GM19463 (cell line): ENCODE measurements around the gene TMED9.

ENCODE experiments used
- ATAC-seq: cut with Tn5 transposase; IDR thresholded peaks from one replicate; pipeline ENCODE4 v1.9.1; 2021; ENCODE audit warnings: mild to moderate bottlenecking, moderate library complexity; ENCODE audit not compliant: unreplicated experiment

TMED9 gene

DNA sequence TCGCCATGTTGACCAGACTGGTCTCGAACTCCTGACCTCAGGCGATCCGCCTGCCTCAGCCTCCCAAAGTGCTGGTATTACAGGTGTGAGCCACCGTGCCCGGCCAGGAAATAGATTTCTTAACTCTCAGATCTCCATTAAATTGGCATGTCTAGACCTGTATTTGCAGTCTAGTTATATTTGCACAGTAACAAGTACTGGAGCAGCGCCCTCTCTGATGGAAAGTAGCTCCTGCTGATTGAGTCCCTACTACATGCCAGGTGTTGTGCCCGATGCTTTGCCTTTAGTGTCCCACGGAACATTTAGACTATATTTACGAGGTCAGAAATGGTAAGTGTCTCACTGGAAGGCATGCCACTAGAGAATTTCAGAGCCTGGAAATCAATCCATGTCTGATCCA is 15.8 kb upstream of the TMED9 start:
- no peak for ATAC-seq

DNA sequence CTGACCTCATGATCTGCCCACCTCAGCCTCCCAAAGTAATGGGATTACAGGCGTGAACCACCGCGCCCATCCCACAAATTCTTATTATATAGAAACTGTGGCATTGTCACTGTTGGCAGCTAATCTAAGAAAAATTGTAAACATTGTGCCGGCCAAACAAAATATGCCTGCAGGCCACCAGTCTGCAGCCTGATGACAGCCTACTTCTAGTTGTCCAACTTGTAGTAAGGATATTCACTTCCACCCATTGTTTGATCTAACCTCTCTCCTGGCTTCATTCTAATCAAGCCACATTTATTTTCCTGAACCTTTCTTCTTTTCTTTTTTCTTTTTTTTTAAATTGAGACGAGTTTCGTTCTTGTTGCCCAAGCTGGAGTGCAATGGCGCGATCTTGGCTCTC is 13.7 kb upstream of the TMED9 start:
- ATAC-seq = no peak

DNA sequence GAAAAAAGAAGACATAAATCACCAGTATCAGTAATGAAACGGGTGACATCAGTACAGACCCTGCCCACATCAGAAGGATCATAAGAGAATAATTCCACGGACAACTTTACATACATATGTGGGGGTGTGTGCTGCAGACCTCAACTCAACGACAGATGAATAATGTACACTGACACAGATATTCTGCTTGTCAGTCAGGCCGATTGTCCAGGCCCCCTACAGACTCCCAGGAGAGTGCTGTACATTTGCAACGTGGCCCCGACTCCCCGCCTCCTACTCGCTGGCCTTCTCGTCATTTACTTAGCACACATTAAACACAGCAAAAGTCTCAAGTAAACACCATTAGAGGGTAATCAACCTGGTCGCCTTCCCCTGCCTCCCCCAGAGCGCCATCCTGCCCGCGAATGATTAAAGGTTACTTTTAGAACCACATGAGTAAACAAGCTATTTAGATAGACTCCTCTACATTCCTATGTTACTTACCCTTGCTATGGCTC is 3.5 kb upstream of the TMED9 start:
- no peak for ATAC-seq

GRCh38 chr5:177590406-177590805 is 1.6 kb upstream of the TMED9 start:
- no peak for ATAC-seq

- ATAC-seq = no peak
Measured at GRCh38 chr5:177591690-177592009, 353 bp upstream of the TMED9 start.

DNA sequence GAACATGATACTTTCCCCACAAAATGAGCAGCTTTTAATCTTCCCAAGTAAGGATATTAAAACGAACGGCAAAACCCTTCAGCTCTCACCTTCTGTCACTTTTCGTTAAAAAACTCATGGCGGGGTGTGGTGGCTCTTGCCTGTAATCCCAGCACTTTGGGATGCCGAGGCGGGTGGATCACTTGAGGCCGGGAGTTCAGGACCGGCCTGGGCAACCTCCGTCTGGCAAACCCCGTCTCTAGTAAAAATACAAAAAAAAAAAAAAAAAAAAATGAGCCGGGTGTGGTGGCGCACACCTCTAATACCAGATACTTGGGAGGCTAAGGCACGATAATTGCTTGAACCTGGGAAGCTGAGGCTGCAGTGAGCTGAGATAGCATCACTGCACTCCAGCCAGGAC is 902 bp downstream of the TMED9 start:
- no peak for ATAC-seq

DNA sequence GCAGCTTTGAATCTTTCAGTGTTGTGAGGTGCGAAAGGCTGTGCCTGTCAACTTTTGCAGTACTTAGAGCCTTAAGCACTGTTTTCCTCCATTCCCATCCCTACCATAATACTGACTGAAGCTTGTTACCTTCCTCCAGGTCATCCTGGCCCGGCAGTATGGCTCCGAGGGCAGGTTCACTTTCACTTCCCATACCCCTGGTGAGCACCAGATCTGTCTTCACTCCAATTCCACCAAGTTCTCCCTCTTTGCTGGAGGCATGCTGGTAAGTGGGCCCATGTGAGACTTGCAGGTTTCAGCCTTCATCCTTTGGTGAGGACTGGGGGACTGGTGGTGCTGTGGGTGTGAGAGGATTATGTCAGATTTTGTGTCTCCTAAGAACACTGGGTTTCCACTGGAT is 1.5 kb downstream of the TMED9 start:
- no peak for ATAC-seq

GRCh38 chr5:177594071-177594470 is 2.1 kb downstream of the TMED9 start:
- ATAC-seq = no peak

- ATAC-seq = no peak
Measured at GRCh38 chr5:177595026-177595585, 3.1 kb downstream of the TMED9 start.

DNA sequence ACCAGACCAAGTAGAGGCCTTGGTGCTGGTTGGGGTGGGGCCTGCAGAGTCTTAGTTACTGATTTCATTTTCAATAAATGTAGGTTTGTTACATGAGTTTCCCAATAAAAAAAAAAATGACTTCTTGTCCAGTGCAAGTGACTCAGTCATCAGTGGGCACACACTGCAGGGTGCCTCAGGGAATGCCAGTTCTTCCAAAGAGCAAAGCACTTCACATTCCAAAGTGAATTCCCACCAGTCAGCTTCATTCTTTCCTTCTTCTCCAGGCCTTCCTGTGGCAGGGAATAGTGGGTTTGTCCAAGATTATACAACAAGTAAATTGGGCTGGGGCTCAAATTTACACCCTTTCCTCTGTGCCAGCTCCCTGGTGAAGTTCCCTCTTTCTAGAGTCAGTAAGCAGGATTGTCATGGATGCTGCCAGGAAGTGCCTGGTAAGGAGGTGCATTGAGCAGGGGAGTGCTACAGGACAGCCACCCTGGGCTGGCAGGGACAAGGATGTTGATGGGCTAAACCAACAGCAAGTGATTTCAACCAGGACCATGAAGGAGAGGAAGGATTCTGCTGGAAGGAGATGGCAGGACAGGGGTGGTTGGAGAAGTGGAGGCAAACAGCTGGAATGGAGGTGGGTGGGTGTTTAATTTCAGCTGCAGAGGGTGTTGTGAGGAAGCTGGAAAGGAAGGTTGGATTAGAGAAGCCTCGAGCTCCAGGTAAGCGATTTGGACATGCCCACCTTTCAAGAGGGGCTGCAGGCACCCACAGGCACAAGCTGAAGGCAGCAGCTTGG is 4.2 kb downstream of the TMED9 start:
- no peak for ATAC-seq

- no peak for ATAC-seq
Measured at GRCh38 chr5:177596775-177597238, 4.8 kb downstream of the TMED9 start.

- no peak for ATAC-seq
Measured at GRCh38 chr5:177598477-177598876, 6.5 kb downstream of the TMED9 start.

- ATAC-seq = peak; percentile 83
Measured at GRCh38 chr5:177599731-177600507, 7.9 kb downstream of the TMED9 start, which contains the start of gene B4GALT7. Gene B4GALT7, plus strand, starts transcription at chr5:177600132. Its CDS starts 79 bp downstream, at chr5:177600211.

DNA sequence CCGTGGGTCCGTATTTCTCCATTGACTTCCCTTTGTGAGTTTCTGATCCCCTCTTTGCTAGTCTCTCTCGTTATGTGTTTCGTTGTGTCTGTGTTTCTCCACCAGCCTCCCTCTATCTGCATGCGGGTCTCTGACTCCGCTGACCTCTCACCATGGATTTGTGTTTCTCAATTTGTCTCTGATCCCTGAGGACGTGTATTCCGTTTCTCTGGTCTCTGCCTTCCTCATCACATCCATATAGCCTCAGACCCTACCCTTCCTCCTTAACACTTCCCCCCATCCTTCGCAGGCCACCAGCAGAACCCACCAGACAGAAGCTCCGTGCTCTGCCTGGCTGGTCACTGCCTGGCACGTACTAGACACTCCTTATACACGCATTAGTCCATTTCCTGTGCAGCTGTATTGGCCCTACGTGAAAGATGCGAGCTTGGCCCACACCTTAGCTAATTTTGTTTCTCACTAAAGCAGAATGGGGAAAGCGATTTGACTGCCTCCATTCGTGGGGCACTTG is 8.6 kb downstream of the TMED9 start:
- peak; percentile 3 for ATAC-seq

- no peak for ATAC-seq
Measured at GRCh38 chr5:177601126-177601525, 9.1 kb downstream of the TMED9 start.

DNA sequence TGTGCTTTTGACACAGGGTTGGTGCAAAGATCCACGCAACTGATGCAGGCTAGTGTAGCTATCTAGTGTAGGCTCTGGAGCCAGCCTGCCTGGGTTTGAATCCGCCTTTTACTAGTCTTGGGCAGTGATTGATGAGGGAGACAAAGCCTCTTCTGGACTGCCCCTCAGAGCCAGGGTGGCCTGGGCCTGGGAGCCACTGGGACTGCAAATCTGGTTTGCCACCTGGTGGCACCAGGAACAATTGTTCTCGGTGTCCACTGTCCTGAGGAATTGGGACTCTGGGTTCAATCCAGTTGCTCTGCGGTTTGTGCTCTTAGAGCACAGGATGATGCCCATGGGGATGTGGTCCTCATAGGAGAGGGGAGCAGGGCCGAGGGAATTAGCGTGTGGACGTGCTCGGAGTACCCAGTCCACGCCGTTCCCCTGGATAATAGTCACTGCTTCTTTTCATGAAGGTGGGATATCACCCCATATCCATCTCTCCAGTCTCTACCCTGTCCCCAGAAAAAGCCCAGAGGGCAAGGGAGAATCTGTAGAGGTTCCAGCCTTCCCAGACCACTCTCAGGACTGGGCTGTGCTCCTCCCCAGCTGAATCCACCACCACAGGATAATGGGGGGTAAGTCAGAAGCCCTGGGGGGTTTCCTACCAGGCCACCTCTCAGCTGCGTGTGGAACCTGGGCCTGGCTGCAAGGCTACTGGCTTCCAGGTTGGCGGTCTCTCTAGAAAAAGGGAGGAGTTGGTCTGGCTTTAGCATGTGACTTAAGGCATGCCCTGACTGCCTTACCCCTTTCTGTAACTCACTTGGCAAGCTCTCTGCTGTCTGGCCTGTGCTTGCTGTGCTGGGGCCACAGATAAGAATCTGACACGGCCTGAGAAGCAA is 9.8 kb downstream of the TMED9 start:
- ATAC-seq = no peak

- no peak for ATAC-seq
Measured at GRCh38 chr5:177602458-177602830, 10.4 kb downstream of the TMED9 start.

DNA sequence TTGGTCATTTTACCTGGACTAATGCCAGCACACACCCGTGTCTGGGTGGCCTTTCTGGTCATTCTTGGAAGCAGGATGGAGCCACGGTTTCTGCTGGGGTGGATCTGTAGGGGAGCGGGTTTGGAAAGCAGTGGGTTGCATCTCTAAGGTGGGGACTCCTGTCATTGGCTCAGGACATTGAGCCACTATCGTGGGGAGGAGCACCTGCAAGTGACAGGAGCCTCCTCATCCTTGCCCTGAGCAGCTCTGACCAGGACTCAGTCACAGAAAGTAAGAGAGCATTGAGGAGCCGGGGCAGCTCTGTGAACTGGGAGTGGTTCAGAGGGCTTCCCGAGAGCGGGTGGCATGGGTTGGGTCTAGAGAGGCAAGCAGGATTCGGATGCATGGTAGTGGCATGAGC is 11.6 kb downstream of the TMED9 start:
- ATAC-seq = no peak

- ATAC-seq = no peak
Measured at GRCh38 chr5:177604116-177604521, 12.1 kb downstream of the TMED9 start.

GRCh38 chr5:177604656-177605055 is 12.7 kb downstream of the TMED9 start:
- ATAC-seq = no peak

- ATAC-seq = no peak
Measured at GRCh38 chr5:177605078-177605477, 13.1 kb downstream of the TMED9 start.
